H1 (cell line): ENCODE data around the gene MGRN1. TPM values are rescaled to one million over a fixed set of nuclear protein-coding genes. Genes with fewer than 3 reads are reported as not detected.

Experiments used
- CTCF ChIA-PET: fragments of 300-600 bp; sonication (Branson Sonifier 250); formaldehyde crosslinking; loops from one replicate; lab custom pipeline; 2021; ENCODE audit not compliant: partially characterized antibody; lab: Charles Lee
- POLR2A ChIA-PET: fragments of 300-600 bp; sonication (Branson Sonifier 250); formaldehyde crosslinking; loops from one replicate; lab custom pipeline; 2021; ENCODE audit warnings: inconsistent platforms; ENCODE audit not compliant: partially characterized antibody; lab: Charles Lee
- DNase-seq, 2 experiments: peaks; one replicate each; pipeline versions ENCODE4 v3.0.0 to v3.0.0-alpha.2; 2010 to 2022; ENCODE audit warnings: low spot score in 2 of 2, low read depth in 1 of 2, mixed read lengths in 1 of 2
- FAIRE-seq: peaks from 2 replicates; lab custom pipeline; 2011; peaks lifted over from hg19 to GRCh38; lab: Jason Lieb, UNC
- H2AFZ ChIP-seq: 2 replicates; pipeline ENCODE4 v1.8.1; 2012; ENCODE audit warnings: low read length, inconsistent platforms
- H2AK5ac ChIP-seq: 2 replicates; pipeline ENCODE4 v1.6.1; 2013; ENCODE audit warnings: low read depth, low read length
- H2BK120ac ChIP-seq: replicated peaks from 2 replicates; pipeline ENCODE3; 2013; ENCODE audit warnings: low read depth, low read length, inconsistent platforms
- H2BK12ac ChIP-seq: 2 replicates; pipeline ENCODE4 v1.6.1; 2013; ENCODE audit warnings: low read depth, low read length
- H2BK15ac ChIP-seq: 2 replicates; pipeline ENCODE4 v1.6.1; 2013; ENCODE audit warnings: low read length
- H2BK20ac ChIP-seq: 2 replicates; pipeline ENCODE4 v1.6.1; 2013; ENCODE audit warnings: low read length
- H2BK5ac ChIP-seq: 2 replicates; pipeline ENCODE4 v1.6.1; 2013; ENCODE audit warnings: low read depth, low read length
- H3K14ac ChIP-seq: 2 replicates; pipeline ENCODE4 v1.6.1; 2013; ENCODE audit warnings: inconsistent platforms; ENCODE audit not compliant: insufficient read length
- H3K18ac ChIP-seq: 2 replicates; pipeline ENCODE4 v1.6.1; 2013; ENCODE audit warnings: low read length; ENCODE audit errors: extremely low read depth
- H3K23ac ChIP-seq: 2 replicates; pipeline ENCODE4 v1.6.1; 2013; ENCODE audit warnings: inconsistent platforms; ENCODE audit not compliant: insufficient read length
- H3K23me2 ChIP-seq: 2 replicates; pipeline ENCODE4 v1.6.1; 2013; ENCODE audit warnings: low read depth, low read length
- H3K27ac ChIP-seq: 2 replicates; pipeline ENCODE4 v1.6.1; 2011; ENCODE audit warnings: low read depth, low read length, inconsistent platforms
- H3K27me3 ChIP-seq, 4 experiments: replicated peaks in 1 of 4; 1 replicate in 1 of 4; 2 replicates in 3 of 4; pipeline versions ENCODE4 v1.6.1 to v1.8.1; 2011 to 2013; ENCODE audit warnings: low read length in 3 of 4, mild to moderate bottlenecking in 3 of 4, inconsistent platforms in 2 of 4, mixed read lengths in 2 of 4, moderate library complexity in 1 of 4; ENCODE audit not compliant: control insufficient read depth in 3 of 4, insufficient read depth in 3 of 4; ENCODE audit errors: extremely low read depth in 1 of 4
- H3K36me3 ChIP-seq, 4 experiments: 2 replicates each; pipeline versions ENCODE4 v1.6.1 to v1.8.1; 2011 to 2013; ENCODE audit warnings: mild to moderate bottlenecking in 4 of 4, low read length in 3 of 4, moderate library complexity in 2 of 4, control low read depth in 1 of 4, inconsistent platforms in 1 of 4; ENCODE audit not compliant: insufficient read depth in 4 of 4, control insufficient read depth in 2 of 4
- H3K4ac ChIP-seq: replicated peaks from 2 replicates; pipeline ENCODE3; 2013; ENCODE audit warnings: low read length, low read depth, mixed read lengths, inconsistent platforms; ENCODE audit not compliant: insufficient read length
- H3K4me1 ChIP-seq, 4 experiments: replicated peaks in 1 of 4; 1 replicate in 1 of 4; 2 replicates in 3 of 4; pipeline versions ENCODE4 v1.6.1 to v1.8.1; 2011 to 2013; ENCODE audit warnings: low read length in 3 of 4, inconsistent platforms in 2 of 4, mixed read lengths in 1 of 4; ENCODE audit not compliant: insufficient read depth in 4 of 4, control insufficient read depth in 3 of 4
- H3K4me2 ChIP-seq, 2 experiments: 2 replicates each; pipeline versions ENCODE4 v1.6.1 to v1.8.1; 2011 to 2013; ENCODE audit warnings: low read depth in 2 of 2, low read length in 2 of 2, control low read depth in 1 of 2, inconsistent platforms in 1 of 2, mild to moderate bottlenecking in 1 of 2; ENCODE audit not compliant: insufficient read depth in 1 of 2
- H3K4me3 ChIP-seq, 4 experiments: fragments of 200-600, 300-600 bp in 1 of 4; sonication (generic), shearing (Covaris generic), sonication (Bioruptor Twin) in 1 of 4; 2 replicates each; pipeline versions ENCODE4 v1.5.1 to v1.8.1; 2011 to 2016; ENCODE audit warnings: low read length in 4 of 4, low read depth in 3 of 4, control low read depth in 2 of 4, inconsistent platforms in 2 of 4, mild to moderate bottlenecking in 2 of 4, mixed read lengths in 1 of 4, moderate library complexity in 1 of 4; ENCODE audit not compliant: insufficient read depth in 2 of 4; ENCODE audit errors: extremely low read depth in 1 of 4
- H3K56ac ChIP-seq: replicated peaks from 2 replicates; pipeline ENCODE3; 2013; ENCODE audit warnings: low read depth, mild to moderate bottlenecking, mixed read lengths, low read length, inconsistent platforms; ENCODE audit not compliant: insufficient read length
- H3K79me1 ChIP-seq: 2 replicates; pipeline ENCODE4 v1.6.1; 2013; ENCODE audit warnings: low read depth, low read length, control low read depth
- H3K79me2 ChIP-seq, 2 experiments: 2 replicates each; pipeline versions ENCODE4 v1.6.1 to v1.8.1; 2012 to 2013; ENCODE audit warnings: low read length in 2 of 2, mild to moderate bottlenecking in 2 of 2, inconsistent platforms in 1 of 2; ENCODE audit not compliant: insufficient read depth in 2 of 2, control insufficient read depth in 1 of 2
- H3K9ac ChIP-seq, 4 experiments: replicated peaks in 1 of 4; 1 replicate in 1 of 4; 2 replicates in 3 of 4; pipeline versions ENCODE4 v1.6.1 to v1.8.1; 2011 to 2013; ENCODE audit warnings: low read depth in 3 of 4, low read length in 3 of 4, control low read depth in 2 of 4, mild to moderate bottlenecking in 2 of 4, moderate library complexity in 2 of 4, inconsistent platforms in 1 of 4; ENCODE audit errors: extremely low read depth in 1 of 4
- H3K9me3 ChIP-seq, 2 experiments: 2 replicates each; pipeline versions ENCODE4 v1.6.1 to v1.8.1; 2012 to 2013; ENCODE audit warnings: mild to moderate bottlenecking in 2 of 2, moderate library complexity in 2 of 2, control low read depth in 1 of 2, inconsistent platforms in 1 of 2, low read depth in 1 of 2, low read length in 1 of 2, mixed read lengths in 1 of 2; ENCODE audit not compliant: insufficient read depth in 2 of 2
- H4K20me1 ChIP-seq, 2 experiments: replicated peaks in 1 of 2; 2 replicates each; pipeline versions ENCODE3 to v1.8.1; 2011 to 2013; ENCODE audit warnings: inconsistent platforms in 2 of 2, low read length in 2 of 2, mild to moderate bottlenecking in 1 of 2; ENCODE audit not compliant: insufficient read depth in 2 of 2, control insufficient read depth in 1 of 2
- H4K5ac ChIP-seq: 2 replicates; pipeline ENCODE4 v1.6.1; 2013; ENCODE audit warnings: low read length, low read depth, mixed read lengths, inconsistent platforms; ENCODE audit not compliant: insufficient read length
- H4K8ac ChIP-seq: 2 replicates; pipeline ENCODE4 v1.8.0; 2013; ENCODE audit warnings: mild to moderate bottlenecking, moderate library complexity, low read length, inconsistent platforms; ENCODE audit not compliant: insufficient read depth; ENCODE audit errors: extremely low read depth
- H4K91ac ChIP-seq: replicated peaks from 2 replicates; pipeline ENCODE3; 2013; ENCODE audit warnings: low read length, mixed read lengths, inconsistent platforms; ENCODE audit not compliant: insufficient read length
- CREB1 ChIP-seq: IDR thresholded peaks from 2 replicates; pipeline ENCODE4 v1.6.1; 2012; ENCODE audit warnings: inconsistent platforms
- CTBP2 ChIP-seq: IDR thresholded peaks from 2 replicates; pipeline ENCODE4 v1.7.0; 2011; ENCODE audit warnings: borderline replicate concordance, mild to moderate bottlenecking, moderate library complexity, mixed read lengths, low read length; ENCODE audit not compliant: insufficient read depth, insufficient read length
- RNF2 ChIP-seq: fragments of 200-900, 300-1000 bp; sonication (generic); IDR thresholded peaks from 2 replicates; pipeline ENCODE4 v1.7.1; 2016; ENCODE audit warnings: borderline replicate concordance, low read depth, mild to moderate bottlenecking, antibody characterized with exemption, low read length; ENCODE audit not compliant: poor library complexity, severe bottlenecking; ENCODE audit errors: missing control alignments
- SAP30 ChIP-seq: fragments of 300-600 bp; sonication (generic); IDR thresholded peaks from 2 replicates; pipeline ENCODE4 v1.7.1; 2012; ENCODE audit warnings: low read length, moderate library complexity, mild to moderate bottlenecking, inconsistent platforms; ENCODE audit not compliant: insufficient read depth, insufficient replicate concordance
- TBP ChIP-seq: IDR thresholded peaks from 2 replicates; pipeline ENCODE4 v1.6.1; 2011; ENCODE audit warnings: low read depth, low read length, improper control_type of control experiment
- WGBS, 2 experiments: shearing (Covaris generic) in 1 of 2; methylation state at CpG; one replicate each; pipeline versions ENCODE4 v1.1.6 to v1.1.7; 2013 to 2015; ENCODE audit warnings: low lambda C conversion rate in 2 of 2, mixed read lengths in 2 of 2, inconsistent platforms in 1 of 2, low coverage in 1 of 2, missing lambda C conversion rate in 1 of 2; ENCODE audit not compliant: insufficient replicate concordance in 2 of 2, insufficient coverage in 1 of 2, insufficient read length in 1 of 2; ENCODE audit errors: extremely low coverage in 1 of 2, missing lambda C conversion rate in 1 of 2; 5-methylcytosine and 5-hydroxymethylcytosine counted together
- polyA plus RNA-seq, 7 experiments: library from polyadenylated mRNA; depleted of rRNA in 3 of 7; stranded (reverse) in 5 of 7; unstranded in 2 of 7; fragments of >200 nt in 5 of 7; fragments of 200-250 nt in 2 of 7; gene quantifications; 1 replicate in 5 of 7; 2 replicates in 1 of 7; 4 replicates in 1 of 7; pipeline versions ENCODE4 v1.2.1 to v1.2.3, GENCODE V29; 2011 to 2013; ENCODE audit warnings: missing spikeins in 2 of 7, mixed read lengths in 2 of 7
- total RNA-seq: library from RNA; stranded (reverse); fragmentation: NEBNext Ultra II Directional; extraction: Animal tissue kit (Norgen Biotek cat#: 25700); gene quantifications from 2 replicates; pipeline ENCODE4 v1.2.1, GENCODE V29; 2021

MGRN1 gene
- total and polyA plus RNA-seq, 2 of the 8 experiments (the other 6 are each of a cell fraction or from before 2014, with no cell fraction given) = 15.0 to 82.3 TPM

DNA sequence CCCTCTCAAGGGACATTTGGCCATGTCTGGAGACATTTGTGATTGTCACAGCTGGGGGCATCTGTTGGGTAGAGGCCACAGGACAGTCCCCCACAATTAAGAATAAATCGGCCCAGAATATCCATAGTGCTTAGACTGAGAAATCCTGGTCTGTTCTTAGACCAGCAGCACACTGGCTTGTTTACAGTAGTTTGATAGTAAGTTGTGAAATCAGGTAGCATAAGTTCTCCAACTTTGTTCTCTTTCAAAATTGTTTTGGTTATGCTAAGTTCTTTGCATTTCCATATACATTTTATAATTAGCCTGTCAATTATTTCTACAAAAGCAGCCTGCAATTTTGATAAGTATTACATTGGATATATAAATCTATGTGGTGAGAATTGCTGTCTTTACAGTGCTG is 6.8 kb downstream of the MGRN1 start:
- H4K8ac ChIP-seq = no peak overlapping the region
- no peak overlapping the region for H4K91ac ChIP-seq
- 85% methylated on average over 1 of the region's 1 CpG; no CpG with 5 or more reads in 1 of the 2 experiments for WGBS, 2 experiments
- no peak overlapping the region for H3K56ac ChIP-seq
- H3K18ac ChIP-seq = no peak overlapping the region
- H2BK15ac ChIP-seq = no peak overlapping the region
- H3K27ac ChIP-seq = no peak overlapping the region
- no peaks in the 10 kb centered on the region; a peak in 1 of 7 replicates for H3K4me1 ChIP-seq
- H2BK5ac ChIP-seq = no peak overlapping the region
- TF ChIP-seq CREB1 (no peak), SAP30 (no peak), CTBP2 (no peak), TBP (no peak), RNF2 (no peak)
- H2AFZ ChIP-seq = no peak overlapping the region
- H3K79me2 ChIP-seq = peaks cover 10 to 74% of the 10 kb centered on the region in 2 experiments
- H3K36me3 ChIP-seq = peaks cover 0 to 6% (median under 1%) of the 10 kb centered on the region in 4 experiments; a peak in 2 of 8 replicates
- H3K14ac ChIP-seq = no peak overlapping the region
- H2AK5ac ChIP-seq = no peak overlapping the region
- no peak overlapping the region for H2BK20ac ChIP-seq
- CTCF ChIA-PET = interaction anchor here (0.7 to 1.0 kb wide), 2 partner anchors 14 to 45 kb away, joined by 3 read pairs; no protein-coding TSS in a partner anchor
- POLR2A ChIA-PET = interaction anchor here (0.8 to 1.1 kb wide), 2 partner anchors 11 to 130 kb away, joined by 3 read pairs; no protein-coding TSS in a partner anchor
- no peaks in the 10 kb centered on the region for H3K9me3 ChIP-seq
- FAIRE-seq (no peak), DNase-seq (no peak)
- peaks cover 18% of the 10 kb centered on the region for H3K79me1 ChIP-seq
- H3K9ac ChIP-seq = no peak overlapping the region
- H4K20me1 ChIP-seq = peaks cover 4% of the 10 kb centered on the region in 2 experiments
- no peak overlapping the region for H3K23ac ChIP-seq
- H3K27me3 ChIP-seq = no peaks in the 10 kb centered on the region
- H2BK120ac ChIP-seq = no peak overlapping the region
- no peak overlapping the region for H2BK12ac ChIP-seq
- H3K23me2 ChIP-seq = no peaks in the 10 kb centered on the region
- no peak overlapping the region for H4K5ac ChIP-seq
- no peak overlapping the region for H3K4me2 ChIP-seq
- no peak overlapping the region for H3K4ac ChIP-seq
- no peak overlapping the region for H3K4me3 ChIP-seq
